Type B pancreatic cell (in vitro differentiated cells): ENCODE data around the gene CAVIN1. TPM values are rescaled to one million over a fixed set of nuclear protein-coding genes. Genes with fewer than 3 reads are reported as not detected.

Source experiments
- DNase-seq: peaks from one replicate; pipeline ENCODE4 v3.0.0; 2021; ENCODE audit warnings: mixed read lengths; ENCODE audit not compliant: unreplicated experiment; ENCODE audit errors: extremely low spot score
- H3K27ac Mint-ChIP-seq: 2 replicates; pipeline ENCODE4 v1.8.0; 2021; ENCODE audit warnings: mild to moderate bottlenecking, mixed read lengths
- H3K27me3 Mint-ChIP-seq: 2 replicates; pipeline ENCODE4 v1.8.0; 2021; ENCODE audit warnings: mixed read lengths
- H3K36me3 Mint-ChIP-seq: 2 replicates; pipeline ENCODE4 v1.8.0; 2021; ENCODE audit warnings: mixed read lengths
- H3K4me1 Mint-ChIP-seq: one replicate; pipeline ENCODE4 v1.8.0; 2021; ENCODE audit warnings: mixed read lengths; ENCODE audit not compliant: unreplicated experiment
- H3K4me3 Mint-ChIP-seq: 2 replicates; pipeline ENCODE4 v1.8.0; 2021; ENCODE audit warnings: mild to moderate bottlenecking, mixed read lengths
- H3K9me3 Mint-ChIP-seq: 2 replicates; pipeline ENCODE4 v1.8.0; 2021; ENCODE audit warnings: mixed read lengths
- total RNA-seq: library from RNA; stranded (reverse); gene quantifications from 2 replicates; pipeline ENCODE4 v1.2.1, GENCODE V29; 2021; ENCODE audit warnings: low replicate concordance
- TF ChIP-seq, protein P1 (sequence below): fragments of 200-600 bp; sonication (generic); conservative IDR thresholded peaks from 2 replicates; pipeline ENCODE4 v1.5.0; 2021; ENCODE audit warnings: antibody characterized with exemption, mild to moderate bottlenecking

CAVIN1 gene
- total RNA-seq, 1 donor from 2014 or later = 21.9 TPM

DNA sequence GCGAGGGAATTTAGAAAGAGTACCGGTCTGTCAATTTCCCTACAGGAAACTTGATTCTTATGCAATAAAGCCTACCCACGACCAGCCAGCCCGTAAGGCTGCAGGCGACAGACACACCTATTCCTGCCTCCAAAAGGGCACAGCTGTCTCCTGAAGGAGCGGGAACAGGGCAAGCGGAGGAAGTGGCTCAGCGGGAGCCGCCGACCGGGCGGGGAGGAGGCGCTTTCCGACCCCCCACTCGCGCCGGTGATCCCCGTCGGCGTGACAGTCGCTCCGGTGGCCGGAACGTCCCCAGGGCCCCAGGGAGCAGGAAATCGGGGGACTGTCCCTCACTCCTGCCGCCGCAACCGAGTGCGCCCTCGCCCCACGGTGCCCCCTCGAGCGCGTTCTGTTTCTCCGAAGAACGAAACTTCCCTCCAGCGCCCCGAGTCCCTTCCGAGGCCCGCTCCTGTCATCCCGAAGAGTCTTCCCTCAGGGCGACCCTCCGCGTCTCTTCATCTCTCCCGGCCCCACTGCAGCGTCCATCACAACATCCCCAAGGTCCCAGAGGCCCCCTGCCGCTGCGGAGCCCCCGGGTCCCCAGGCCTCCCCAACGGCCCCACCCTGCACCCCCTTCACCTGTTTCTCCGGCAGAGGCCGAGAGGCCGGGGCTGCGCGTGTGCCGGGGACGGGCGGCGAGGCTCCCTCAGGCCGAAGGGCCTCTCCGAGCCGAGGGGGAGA is 35.2 kb downstream of the CAVIN1 start:
- no peaks in the 10 kb centered on the region for H3K9me3 Mint-ChIP-seq
- H3K4me3 Mint-ChIP-seq = peak overlapping the region; percentile 99
- H3K27me3 Mint-ChIP-seq = no peaks in the 10 kb centered on the region
- H3K4me1 Mint-ChIP-seq = peaks cover 18% of the 10 kb centered on the region
- DNase-seq = no peak
- TF ChIP-seq, protein P1, sequence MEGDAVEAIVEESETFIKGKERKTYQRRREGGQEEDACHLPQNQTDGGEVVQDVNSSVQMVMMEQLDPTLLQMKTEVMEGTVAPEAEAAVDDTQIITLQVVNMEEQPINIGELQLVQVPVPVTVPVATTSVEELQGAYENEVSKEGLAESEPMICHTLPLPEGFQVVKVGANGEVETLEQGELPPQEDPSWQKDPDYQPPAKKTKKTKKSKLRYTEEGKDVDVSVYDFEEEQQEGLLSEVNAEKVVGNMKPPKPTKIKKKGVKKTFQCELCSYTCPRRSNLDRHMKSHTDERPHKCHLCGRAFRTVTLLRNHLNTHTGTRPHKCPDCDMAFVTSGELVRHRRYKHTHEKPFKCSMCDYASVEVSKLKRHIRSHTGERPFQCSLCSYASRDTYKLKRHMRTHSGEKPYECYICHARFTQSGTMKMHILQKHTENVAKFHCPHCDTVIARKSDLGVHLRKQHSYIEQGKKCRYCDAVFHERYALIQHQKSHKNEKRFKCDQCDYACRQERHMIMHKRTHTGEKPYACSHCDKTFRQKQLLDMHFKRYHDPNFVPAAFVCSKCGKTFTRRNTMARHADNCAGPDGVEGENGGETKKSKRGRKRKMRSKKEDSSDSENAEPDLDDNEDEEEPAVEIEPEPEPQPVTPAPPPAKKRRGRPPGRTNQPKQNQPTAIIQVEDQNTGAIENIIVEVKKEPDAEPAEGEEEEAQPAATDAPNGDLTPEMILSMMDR = no peak
- peaks cover 3% of the 10 kb centered on the region for H3K36me3 Mint-ChIP-seq
- H3K27ac Mint-ChIP-seq = peak overlapping the region; percentile 97

DNA sequence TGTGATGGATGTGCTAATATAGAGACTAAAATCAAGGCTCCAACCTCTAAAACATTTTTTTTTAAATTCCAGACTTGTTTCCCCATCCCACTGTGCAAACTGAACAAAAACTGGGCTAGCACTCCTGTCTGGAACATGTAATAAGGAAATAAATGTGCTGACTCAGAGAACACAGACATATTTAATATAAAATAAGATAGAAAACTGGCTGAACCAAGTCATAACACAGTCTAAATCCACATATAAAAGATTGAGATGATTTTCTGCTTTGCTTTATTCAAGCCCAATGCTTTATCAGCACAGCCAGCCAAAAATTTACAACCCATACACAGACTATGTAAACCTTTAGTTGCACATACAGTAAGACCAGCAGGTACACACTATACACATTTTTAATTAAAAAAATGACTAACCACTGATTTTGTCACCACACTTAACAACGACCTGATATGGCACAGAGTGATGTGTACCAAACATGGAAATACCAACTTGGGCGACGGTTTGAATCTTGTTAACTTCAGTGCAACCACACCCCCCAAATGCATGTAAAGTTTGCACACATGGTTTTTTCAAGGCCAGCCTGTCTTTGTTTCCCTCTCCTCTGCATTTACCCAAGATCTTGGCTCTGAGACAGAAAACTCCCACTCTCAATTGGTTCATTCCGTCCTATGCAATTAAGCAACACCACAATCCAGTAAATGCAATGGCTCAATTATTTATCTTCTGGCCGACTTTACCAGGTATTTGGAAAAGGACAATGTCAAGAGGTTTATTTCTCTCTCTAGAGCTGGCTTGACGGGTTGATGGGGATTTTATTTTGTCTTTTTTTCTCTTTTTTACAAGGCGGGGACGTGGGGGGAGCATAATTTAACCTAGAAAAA is 36.0 kb downstream of the CAVIN1 start:
- Mint-ChIP-seq H3K36me3 (peaks cover 6% of the 10 kb centered on the region), H3K27ac (peak overlapping the region; percentile 97), H3K4me3 (peak overlapping the region; percentile 99), H3K9me3 (no peaks in the 10 kb centered on the region), H3K4me1 (peaks cover 22% of the 10 kb centered on the region), H3K27me3 (no peaks in the 10 kb centered on the region)
- DNase-seq = no peak
- TF ChIP-seq, protein P1 = no peak

DNA sequence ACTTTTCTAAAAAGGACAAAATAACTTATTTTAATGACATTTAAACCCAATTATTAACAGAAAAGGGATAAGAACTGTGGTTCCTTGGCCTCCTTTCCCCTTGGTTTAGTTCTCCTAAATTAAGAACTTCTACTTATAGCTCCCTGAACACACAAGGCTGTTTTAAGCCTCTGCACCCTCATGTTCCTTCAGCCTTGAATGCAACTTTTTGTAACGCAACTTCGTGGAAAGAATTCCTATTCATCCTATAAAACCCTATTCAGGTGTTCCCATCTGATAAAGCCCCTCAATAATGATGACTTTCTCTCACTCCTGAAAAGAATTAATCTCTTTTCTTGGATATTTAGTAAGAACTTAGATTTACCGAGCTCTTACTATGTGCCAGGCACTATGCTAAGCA is 41.2 kb downstream of the CAVIN1 start:
- H3K27ac Mint-ChIP-seq = no peak overlapping the region
- no peak overlapping the region for H3K4me3 Mint-ChIP-seq
- H3K36me3 Mint-ChIP-seq = peaks cover 12% of the 10 kb centered on the region
- no peak for DNase-seq
- TF ChIP-seq, protein P1 = no peak
- no peaks in the 10 kb centered on the region for H3K9me3 Mint-ChIP-seq
- peaks cover 24% of the 10 kb centered on the region for H3K4me1 Mint-ChIP-seq
- H3K27me3 Mint-ChIP-seq = no peaks in the 10 kb centered on the region

DNA sequence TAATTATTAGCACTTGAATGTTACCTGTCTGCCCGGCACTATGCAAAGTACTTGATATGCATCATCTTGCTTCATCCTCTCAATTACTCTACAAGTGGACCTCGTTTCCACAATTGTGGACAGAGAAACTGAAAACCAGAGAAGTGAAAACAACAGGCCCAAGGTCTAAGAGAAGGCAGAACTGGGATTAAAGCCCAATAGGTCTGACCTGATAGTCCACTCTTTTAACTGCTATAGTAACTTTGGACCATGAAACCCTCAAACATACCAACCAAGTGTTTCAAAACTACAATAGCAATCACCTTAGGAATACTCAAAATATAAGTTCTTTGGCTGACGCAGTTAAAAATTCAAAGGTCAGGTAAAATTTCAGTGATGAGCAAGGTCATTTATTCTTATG is 42.1 kb downstream of the CAVIN1 start:
- H3K36me3 Mint-ChIP-seq = peaks cover 12% of the 10 kb centered on the region
- TF ChIP-seq, protein P1 = no peak
- H3K4me3 Mint-ChIP-seq = no peak overlapping the region
- peaks cover 21% of the 10 kb centered on the region for H3K4me1 Mint-ChIP-seq
- no peak for DNase-seq
- no peaks in the 10 kb centered on the region for H3K27me3 Mint-ChIP-seq
- H3K9me3 Mint-ChIP-seq = no peaks in the 10 kb centered on the region
- peak overlapping the region; percentile 18 for H3K27ac Mint-ChIP-seq

DNA sequence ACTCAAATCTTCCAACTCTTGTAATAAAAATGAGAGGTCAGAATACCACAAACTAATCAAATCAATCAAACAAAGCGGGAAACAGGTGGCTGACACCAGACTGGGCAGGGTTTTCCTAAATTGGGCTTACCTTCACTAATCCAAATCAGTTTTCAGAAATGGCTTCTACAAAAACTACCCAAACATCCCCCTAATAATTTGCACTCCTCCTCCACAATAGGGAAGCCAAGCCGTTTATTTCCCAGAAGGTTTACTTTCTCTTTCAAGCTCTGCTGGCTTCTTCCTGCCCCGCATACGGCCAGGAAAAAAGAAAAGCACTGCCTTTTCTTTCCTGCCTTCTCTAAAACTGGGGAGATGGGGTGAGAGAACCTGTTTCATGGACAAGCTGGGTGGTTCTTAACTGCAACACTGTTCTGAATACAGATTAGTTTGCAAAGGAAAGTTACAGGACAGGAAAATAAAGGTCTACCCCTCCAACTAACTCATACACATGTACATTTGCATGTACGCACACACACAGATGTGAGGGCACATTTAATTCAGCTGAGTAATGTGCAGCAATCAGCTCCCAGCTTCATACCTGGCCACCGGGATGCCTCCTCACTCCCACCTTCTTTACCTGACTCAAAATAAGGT is 44.0 kb downstream of the CAVIN1 start:
- peaks cover 12% of the 10 kb centered on the region for H3K36me3 Mint-ChIP-seq
- no peak for DNase-seq
- H3K4me3 Mint-ChIP-seq = peak overlapping the region; percentile 65
- H3K27me3 Mint-ChIP-seq = no peaks in the 10 kb centered on the region
- H3K27ac Mint-ChIP-seq = peak overlapping the region; percentile 44
- peaks cover 25% of the 10 kb centered on the region for H3K4me1 Mint-ChIP-seq
- H3K9me3 Mint-ChIP-seq = no peaks in the 10 kb centered on the region
- TF ChIP-seq, protein P1 = no peak
